ENCODE data around the gene PPP6R1. TPM values are rescaled to one million over a fixed set of nuclear protein-coding genes. Genes with fewer than 3 reads are reported as not detected.
A peak's percentile ranks its signal among the peaks of the same experiment; 100 is the strongest.

The PPP6R1 gene
- total and polyA plus RNA-seq, 7 experiments from 2014 or later = 39.3 to 223 (median 156) TPM

GRCh38 chr19:55193481-55193880, 65.3 kb downstream of the PPP6R1 start:
- intact Hi-C loops (cut with micrococcal nuclease) = no loop called here
- ATAC-seq = no peak
- Histone ChIP-seq H3K36me3 (ENCODE audit: control insufficient read depth in 2 of 3, insufficient read depth in 3 of 3, low read length in 3 of 3) (no peaks in the 10 kb centered on the region), H3K27me3 (ENCODE audit: control insufficient read depth in 2 of 2, insufficient read depth in 2 of 2, low read length in 2 of 2) (no peaks in the 10 kb centered on the region), H3K27ac (ENCODE audit: low read depth, low read length) (no peak overlapping the region), H3K4me3 (ENCODE audit: low read length) (no peak overlapping the region), H3K4me1 (ENCODE audit: control insufficient read depth in 2 of 2, insufficient read depth in 2 of 2, low read length in 2 of 2) (no peaks in the 10 kb centered on the region), H3K9me3 (ENCODE audit: control insufficient read depth in 2 of 3, low read length in 3 of 3) (no peaks in the 10 kb centered on the region)
- ChIA-PET CTCF (no interaction called here), POLR2A (no interaction called here)
- no peaks in the 10 kb centered on the region for H3K36me3 Mint-ChIP-seq
- peaks cover 0 to 30% (median 4%) of the 10 kb centered on the region in 5 donors for H3K27me3 Mint-ChIP-seq
- no peak for DNase-seq
- peaks cover 0 to 1% (median 0%) of the 10 kb centered on the region in 11 donors for H3K9me3 Mint-ChIP-seq
- H3K27ac Mint-ChIP-seq = no peak overlapping the region
- no peak overlapping the region for H3K4me3 Mint-ChIP-seq
- peaks cover 0 to 12% (median 4%) of the 10 kb centered on the region in 7 donors for H3K4me1 Mint-ChIP-seq

DNA sequence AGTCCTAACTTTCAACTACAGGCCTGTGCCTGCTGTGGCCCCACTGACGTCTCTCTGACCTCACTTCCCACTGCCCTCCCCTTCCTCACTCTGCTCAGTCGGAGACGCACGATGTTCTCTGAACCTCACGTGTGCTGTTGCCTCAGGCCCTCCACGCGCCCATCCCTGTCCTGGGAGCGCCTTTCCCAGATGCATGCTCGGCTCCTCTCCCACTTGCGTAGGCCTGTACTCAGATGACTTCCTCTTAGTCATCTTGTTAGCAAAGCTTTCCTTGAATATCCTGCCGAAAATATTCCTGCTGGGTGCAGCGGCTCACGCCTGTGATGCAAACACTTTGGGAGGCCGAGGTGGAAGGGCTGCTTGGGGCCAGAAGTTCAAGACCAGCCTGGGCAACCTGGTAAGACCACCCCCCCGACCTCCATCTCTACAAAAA, 69.4 kb downstream of the PPP6R1 start:
- Histone ChIP-seq H3K9me3 (ENCODE audit: control insufficient read depth in 2 of 3, low read length in 3 of 3) (no peaks in the 10 kb centered on the region), H3K4me3 (ENCODE audit: low read length) (no peak overlapping the region), H3K4me1 (ENCODE audit: control insufficient read depth in 2 of 2, insufficient read depth in 2 of 2, low read length in 2 of 2) (no peaks in the 10 kb centered on the region), H3K27me3 (ENCODE audit: control insufficient read depth in 2 of 2, insufficient read depth in 2 of 2, low read length in 2 of 2) (no peaks in the 10 kb centered on the region), H3K27ac (ENCODE audit: low read depth, low read length) (no peak overlapping the region), H3K36me3 (ENCODE audit: control insufficient read depth in 2 of 3, insufficient read depth in 3 of 3, low read length in 3 of 3) (no peaks in the 10 kb centered on the region)
- intact Hi-C loops (cut with micrococcal nuclease) = no loop called here
- Mint-ChIP-seq H3K27ac (peak overlapping the region in 1 of 9 donors; percentile 79), H3K4me3 (peak overlapping the region in 2 of 10 donors; percentile 68 to 81), H3K4me1 (peaks cover 0 to 18% (median 5%) of the 10 kb centered on the region in 7 donors), H3K36me3 (no peaks in the 10 kb centered on the region), H3K27me3 (peaks cover 4 to 43% (median 7%) of the 10 kb centered on the region in 5 donors), H3K9me3 (peaks cover 0 to 2% (median 0%) of the 10 kb centered on the region in 11 donors)
- no peak for ATAC-seq
- POLR2A ChIA-PET = interaction anchor here (0.7 kb wide), 1 partner anchor 27 kb away, joined by 4 read pairs; no protein-coding TSS in a partner anchor
- CTCF ChIA-PET = no interaction called here
- DNase-seq = no peak

GRCh38 chr19:55188625-55189024, 70.2 kb downstream of the PPP6R1 start:
- peak overlapping the region in 5 of 10 donors; percentile 9 to 81 (median 46) for H3K4me3 Mint-ChIP-seq
- Histone ChIP-seq H3K4me1 (ENCODE audit: control insufficient read depth in 2 of 2, insufficient read depth in 2 of 2, low read length in 2 of 2) (no peaks in the 10 kb centered on the region), H3K4me3 (ENCODE audit: low read length) (no peak overlapping the region), H3K27me3 (ENCODE audit: control insufficient read depth in 2 of 2, insufficient read depth in 2 of 2, low read length in 2 of 2) (no peaks in the 10 kb centered on the region), H3K27ac (ENCODE audit: low read depth, low read length) (no peak overlapping the region), H3K9me3 (ENCODE audit: control insufficient read depth in 2 of 3, low read length in 3 of 3) (no peaks in the 10 kb centered on the region), H3K36me3 (ENCODE audit: control insufficient read depth in 2 of 3, insufficient read depth in 3 of 3, low read length in 3 of 3) (no peaks in the 10 kb centered on the region)
- CTCF ChIA-PET = no interaction called here
- no peak for ATAC-seq
- H3K27me3 Mint-ChIP-seq = peaks cover 4 to 46% (median 11%) of the 10 kb centered on the region in 5 donors
- intact Hi-C loops (cut with micrococcal nuclease) = no loop called here
- H3K27ac Mint-ChIP-seq = peak overlapping the region in 3 of 9 donors; percentile 32 to 79 (median 55)
- peaks cover 0 to 18% (median 5%) of the 10 kb centered on the region in 7 donors for H3K4me1 Mint-ChIP-seq
- H3K9me3 Mint-ChIP-seq = peaks cover 0 to 2% (median 0%) of the 10 kb centered on the region in 11 donors
- H3K36me3 Mint-ChIP-seq = no peaks in the 10 kb centered on the region
- no peak for DNase-seq
- POLR2A ChIA-PET = no interaction called here

DNA sequence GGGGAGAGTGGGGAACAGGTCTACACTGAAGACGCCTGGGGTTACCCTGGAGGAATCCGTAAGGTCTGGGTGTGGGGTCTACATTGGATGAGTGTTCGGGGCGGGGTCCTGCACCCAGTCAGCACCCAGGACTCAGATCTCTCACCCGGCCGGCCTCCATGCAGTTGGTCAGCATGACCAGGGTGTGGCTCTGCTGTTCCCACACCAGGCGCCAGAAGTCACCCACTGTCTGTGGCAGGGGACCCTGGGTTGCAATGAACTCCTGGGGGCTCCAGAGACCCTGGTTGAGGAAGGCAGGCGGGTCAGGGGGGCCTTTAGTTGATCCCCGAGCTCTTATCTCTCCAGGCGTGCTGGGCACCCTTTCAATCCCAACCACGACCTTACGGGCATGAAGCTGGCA, 72.7 kb downstream of the PPP6R1 start:
- H3K27ac ChIP-seq (ENCODE audit: low read depth, low read length) = no peak overlapping the region
- no peak overlapping the region for H3K27ac Mint-ChIP-seq
- ChIA-PET POLR2A (no interaction called here), CTCF (no interaction called here)
- no peak for DNase-seq
- H3K4me3 Mint-ChIP-seq = no peak overlapping the region
- peaks cover 0 to 2% (median 0%) of the 10 kb centered on the region in 11 donors for H3K9me3 Mint-ChIP-seq
- no peak overlapping the region for H3K4me3 ChIP-seq (ENCODE audit: low read length)
- H3K36me3 Mint-ChIP-seq = no peaks in the 10 kb centered on the region
- intact Hi-C loops (cut with micrococcal nuclease) = no loop called here
- no peaks in the 10 kb centered on the region for H3K4me1 ChIP-seq (ENCODE audit: control insufficient read depth in 2 of 2, insufficient read depth in 2 of 2, low read length in 2 of 2)
- ATAC-seq = no peak
- H3K27me3 Mint-ChIP-seq = peaks cover 12 to 44% (median 27%) of the 10 kb centered on the region in 5 donors
- no peaks in the 10 kb centered on the region for H3K9me3 ChIP-seq (ENCODE audit: control insufficient read depth in 2 of 3, low read length in 3 of 3)
- H3K4me1 Mint-ChIP-seq = peaks cover 0 to 18% (median 6%) of the 10 kb centered on the region in 7 donors
- H3K27me3 ChIP-seq (ENCODE audit: control insufficient read depth in 2 of 2, insufficient read depth in 2 of 2, low read length in 2 of 2) = peaks cover under 1 to 8% of the 10 kb centered on the region in 2 donors
- no peaks in the 10 kb centered on the region for H3K36me3 ChIP-seq (ENCODE audit: control insufficient read depth in 2 of 3, insufficient read depth in 3 of 3, low read length in 3 of 3)

- Mint-ChIP-seq H3K4me1 (peaks cover 9 to 27% (median 24%) of the 10 kb centered on the region in 7 donors), H3K9me3 (peaks cover 0 to 6% (median 0%) of the 10 kb centered on the region in 11 donors), H3K27me3 (peaks cover 50 to 74% (median 52%) of the 10 kb centered on the region in 5 donors), H3K36me3 (peaks cover 0 to 4% (median 0%) of the 10 kb centered on the region in 5 donors), H3K27ac (no peak overlapping the region), H3K4me3 (peak overlapping the region in 2 of 10 donors; percentile 5 to 50)
- ChIA-PET POLR2A (no interaction called here), CTCF (no interaction called here)
- intact Hi-C loops (cut with micrococcal nuclease) = no loop called here
- no peak overlapping the region for H3K4me3 ChIP-seq (ENCODE audit: low read length)
- DNase-seq (no peak), ATAC-seq (no peak)
- H3K9me3 ChIP-seq (ENCODE audit: control insufficient read depth in 2 of 3, low read length in 3 of 3) = no peaks in the 10 kb centered on the region
- H3K27me3 ChIP-seq (ENCODE audit: control insufficient read depth in 2 of 2, insufficient read depth in 2 of 2, low read length in 2 of 2) = peaks cover 13 to 27% of the 10 kb centered on the region in 2 donors
- no peaks in the 10 kb centered on the region for H3K36me3 ChIP-seq (ENCODE audit: control insufficient read depth in 2 of 3, insufficient read depth in 3 of 3, low read length in 3 of 3)
- H3K27ac ChIP-seq (ENCODE audit: low read depth, low read length) = no peak overlapping the region
- H3K4me1 ChIP-seq (ENCODE audit: control insufficient read depth in 2 of 2, insufficient read depth in 2 of 2, low read length in 2 of 2) = peaks cover 11 to 22% of the 10 kb centered on the region in 2 donors
Observed at GRCh38 chr19:55181740-55182139, 77.1 kb downstream of the PPP6R1 start.

Small RNA genes within 50 kb of the gene (microRNA-seq; reads per million reads assigned to microRNA genes)
- 3.1 reads per million for gene MIR6802 (ENCODE audit: borderline microRNAs expressed)
- gene MIR6803 (ENCODE audit: borderline microRNAs expressed) = 10.9 reads per million, percentile 22 among the genes with 10 or more reads in this experiment
- gene MIR6804 (ENCODE audit: borderline microRNAs expressed) = 1.6 reads per million

Other genes with a start within 250 kb of the PPP6R1 start
- gene GP6, start 220.8 kb downstream of the PPP6R1 start, total RNA-seq = 1 to 10 TPM in 1 of 5 experiments, under 1 TPM in 4; 0.27 to 1.2 (median 0.51) TPM
- under 1 TPM; 0.14 to 0.33 TPM for gene GP6, start 220.8 kb downstream of the PPP6R1 start, polyA plus RNA-seq
- 10 to 100 TPM; 14.5 to 24.8 (median 19.0) TPM for gene RDH13, start 195.9 kb downstream of the PPP6R1 start, total RNA-seq
- gene RDH13, start 195.9 kb downstream of the PPP6R1 start, polyA plus RNA-seq = 10 to 100 TPM in 1 of 2 donors, 1 to 10 TPM in 1; 9.4 to 24.8 TPM
- gene EPS8L1, start 183.1 kb downstream of the PPP6R1 start, total RNA-seq = 1 to 10 TPM in 4 of 5 experiments, under 1 TPM in 1; 0.76 to 6.8 (median 2.0) TPM
- gene EPS8L1, start 183.1 kb downstream of the PPP6R1 start, polyA plus RNA-seq = under 1 TPM in 1 of 2 donors, not detected in 1; 0.09 TPM
- gene PPP1R12C, start 141.4 kb downstream of the PPP6R1 start, total RNA-seq = 100 to 1,000 TPM; 107 to 180 (median 144) TPM
- gene PPP1R12C, start 141.4 kb downstream of the PPP6R1 start, polyA plus RNA-seq = 1 to 10 TPM; 3.8 to 6.6 TPM
- gene TNNT1, start 109.8 kb downstream of the PPP6R1 start, total RNA-seq = 1 to 10 TPM in 2 of 5 experiments, under 1 TPM in 1, not detected in 2; 0.63 to 5.6 (median 1.4) TPM
- gene TNNT1, start 109.8 kb downstream of the PPP6R1 start, polyA plus RNA-seq = not detected
- not detected for gene TNNI3, start 101.3 kb downstream of the PPP6R1 start, total RNA-seq
- not detected for gene TNNI3, start 101.3 kb downstream of the PPP6R1 start, polyA plus RNA-seq
- not detected for gene DNAAF3, start 92.4 kb downstream of the PPP6R1 start, total RNA-seq
- not detected for gene DNAAF3, start 92.4 kb downstream of the PPP6R1 start, polyA plus RNA-seq
- gene SYT5, start 78.7 kb downstream of the PPP6R1 start, total RNA-seq = 1 to 10 TPM in 2 of 5 experiments, not detected in 3; 1.7 to 2.6 TPM
- gene SYT5, start 78.7 kb downstream of the PPP6R1 start, polyA plus RNA-seq = not detected
- gene PTPRH, start 49.5 kb downstream of the PPP6R1 start, total RNA-seq = under 1 TPM in 1 of 5 experiments, not detected in 4; 0.56 TPM
- gene PTPRH, start 49.5 kb downstream of the PPP6R1 start, polyA plus RNA-seq = not detected
- 10 to 100 TPM; 10.4 to 24.1 (median 10.7) TPM for gene TMEM86B, start 30.3 kb downstream of the PPP6R1 start, total RNA-seq
- 1 to 10 TPM; 1.2 to 3.3 TPM for gene TMEM86B, start 30.3 kb downstream of the PPP6R1 start, polyA plus RNA-seq
- 10 to 100 TPM; 15.0 to 30.0 (median 16.0) TPM for gene HSPBP1, start 21.1 kb upstream of the PPP6R1 start, total RNA-seq
- gene HSPBP1, start 21.1 kb upstream of the PPP6R1 start, polyA plus RNA-seq = 10 to 100 TPM; 35.4 to 44.7 TPM
- 1 to 10 TPM in 3 of 5 experiments, under 1 TPM in 2; 0.41 to 6.3 (median 3.4) TPM for gene BRSK1, start 25.0 kb upstream of the PPP6R1 start, total RNA-seq
- not detected for gene BRSK1, start 25.0 kb upstream of the PPP6R1 start, polyA plus RNA-seq
- 10 to 100 TPM in 1 of 5 experiments, under 1 TPM in 3, not detected in 1; 0.44 to 10.3 (median 0.71) TPM for gene TMEM150B, start 66.3 kb upstream of the PPP6R1 start, total RNA-seq
- gene TMEM150B, start 66.3 kb upstream of the PPP6R1 start, polyA plus RNA-seq = not detected
- gene KMT5C, start 80.9 kb upstream of the PPP6R1 start, total RNA-seq = 10 to 100 TPM; 21.8 to 63.3 (median 27.2) TPM
- 1 to 10 TPM in 1 of 2 donors, under 1 TPM in 1; 0.84 to 2.9 TPM for gene KMT5C, start 80.9 kb upstream of the PPP6R1 start, polyA plus RNA-seq
- under 1 TPM in 2 of 5 experiments, not detected in 3; 0.37 to 0.49 TPM for gene COX6B2, start 95.7 kb upstream of the PPP6R1 start, total RNA-seq
- gene COX6B2, start 95.7 kb upstream of the PPP6R1 start, polyA plus RNA-seq = not detected
- gene GARIN5B, start 104.2 kb upstream of the PPP6R1 start, total RNA-seq = not detected
- gene GARIN5B, start 104.2 kb upstream of the PPP6R1 start, polyA plus RNA-seq = not detected
- gene IL11, start 111.4 kb upstream of the PPP6R1 start, total RNA-seq = under 1 TPM in 2 of 5 experiments, not detected in 3; 0.58 to 0.69 TPM
- not detected for gene IL11, start 111.4 kb upstream of the PPP6R1 start, polyA plus RNA-seq
- gene TMEM190, start 117.8 kb upstream of the PPP6R1 start, total RNA-seq = not detected
- not detected for gene TMEM190, start 117.8 kb upstream of the PPP6R1 start, polyA plus RNA-seq
- 10 to 100 TPM in 3 of 5 experiments, 1 to 10 TPM in 2; 9.3 to 15.7 (median 13.6) TPM for gene TMEM238, start 125.3 kb upstream of the PPP6R1 start, total RNA-seq
- under 1 TPM; 0.33 to 0.71 TPM for gene TMEM238, start 125.3 kb upstream of the PPP6R1 start, polyA plus RNA-seq
- 1,000 to 10,000 TPM; 2,549 to 3,799 (median 3,242) TPM for gene RPL28, start 126.9 kb upstream of the PPP6R1 start, total RNA-seq
- 1,000 to 10,000 TPM in 1 of 2 donors, 100 to 1,000 TPM in 1; 740 to 1,050 TPM for gene RPL28, start 126.9 kb upstream of the PPP6R1 start, polyA plus RNA-seq
- 100 to 1,000 TPM in 1 of 5 experiments, 10 to 100 TPM in 4; 15.3 to 141 (median 44.1) TPM for gene UBE2S, start 148.8 kb upstream of the PPP6R1 start, total RNA-seq
- 10 to 100 TPM; 15.8 to 20.4 TPM for gene UBE2S, start 148.8 kb upstream of the PPP6R1 start, polyA plus RNA-seq
- not detected for gene SHISA7, start 184.3 kb upstream of the PPP6R1 start, total RNA-seq
- gene SHISA7, start 184.3 kb upstream of the PPP6R1 start, polyA plus RNA-seq = not detected
- gene ISOC2, start 202.6 kb upstream of the PPP6R1 start, total RNA-seq = 10 to 100 TPM in 3 of 5 experiments, 1 to 10 TPM in 2; 5.1 to 20.1 (median 11.3) TPM
- gene ISOC2, start 202.6 kb upstream of the PPP6R1 start, polyA plus RNA-seq = 10 to 100 TPM; 25.9 to 31.2 TPM
- not detected for gene C19orf85, start 205.7 kb upstream of the PPP6R1 start, total RNA-seq
- gene C19orf85, start 205.7 kb upstream of the PPP6R1 start, polyA plus RNA-seq = not detected
- 10 to 100 TPM in 2 of 5 experiments, 1 to 10 TPM in 3; 6.6 to 27.2 (median 9.0) TPM for gene ZNF628, start 217.6 kb upstream of the PPP6R1 start, total RNA-seq
- 1 to 10 TPM in 1 of 2 donors, under 1 TPM in 1; 0.07 to 1.6 TPM for gene ZNF628, start 217.6 kb upstream of the PPP6R1 start, polyA plus RNA-seq
- 10 to 100 TPM in 1 of 5 experiments, 1 to 10 TPM in 4; 2.7 to 12.8 (median 7.5) TPM for gene NAT14, start 226.2 kb upstream of the PPP6R1 start, total RNA-seq
- 1 to 10 TPM; 1.7 to 3.3 TPM for gene NAT14, start 226.2 kb upstream of the PPP6R1 start, polyA plus RNA-seq
- under 1 TPM; 0.21 to 0.48 (median 0.35) TPM for gene SSC5D, start 229.4 kb upstream of the PPP6R1 start, total RNA-seq
- not detected for gene SSC5D, start 229.4 kb upstream of the PPP6R1 start, polyA plus RNA-seq

All from naive thymus-derived CD4-positive, alpha-beta T cell (primary cell).